CD4-positive, alpha-beta T cell treated with Interleukin-15 for 4 hours (primary cell): Measurements from ENCODE around the gene FOXP2.
"Not testable (repeated sequence)": the region's sequence is repeated elsewhere in the genome, so short reads cannot be mapped to it uniquely, and the experiment has no call there.

Experiments used
- DNase-seq: peaks from one replicate; pipeline ENCODE4 v3.0.0-alpha.2; 2020; ENCODE audit warnings: low spot score

FOXP2 gene

DNA sequence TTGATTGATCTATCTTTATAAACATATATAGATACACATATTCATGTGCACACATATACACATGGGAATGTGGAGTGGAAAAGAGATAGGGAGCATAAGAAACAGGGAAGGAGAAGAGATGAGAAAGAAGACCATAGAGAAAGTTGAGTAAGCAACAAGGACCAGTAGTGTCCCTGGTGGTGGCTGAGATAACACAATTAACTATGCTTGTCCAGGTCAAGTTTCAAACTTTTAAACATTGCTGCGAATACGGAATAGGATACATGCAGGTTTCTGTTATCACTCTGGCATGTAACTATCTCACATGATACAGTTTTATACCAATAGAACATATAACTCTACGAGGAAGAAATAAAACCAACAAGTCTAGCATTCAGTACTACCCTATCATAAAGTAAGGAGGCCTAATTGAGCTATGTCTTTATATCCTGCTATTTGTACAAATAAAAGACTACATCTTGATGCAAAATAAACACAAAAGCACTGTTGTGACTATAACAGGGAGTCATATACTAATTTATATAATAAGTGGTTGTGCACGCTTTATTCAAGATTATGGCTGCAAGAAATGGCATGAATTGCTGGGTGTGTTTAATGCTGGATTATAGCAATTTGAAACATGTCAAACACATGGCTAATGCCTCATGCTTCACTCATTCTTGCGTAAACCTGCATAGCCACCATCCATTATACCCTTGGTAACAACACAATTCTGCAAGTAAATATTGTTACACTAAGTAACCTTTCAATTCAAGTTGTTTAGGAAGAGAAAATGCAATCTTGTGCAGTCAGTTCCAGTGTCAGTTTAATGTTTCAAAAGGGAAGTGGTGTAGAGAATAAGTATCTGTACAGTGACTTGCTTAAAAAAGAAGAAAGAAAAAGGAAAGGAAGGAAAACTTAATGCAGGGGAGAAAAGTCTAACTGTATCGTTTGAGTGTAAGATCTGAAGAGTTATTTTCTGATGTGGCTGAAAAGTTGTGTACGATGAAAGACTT lies 8.2 kb downstream of the FOXP2 start:
- DNase-seq: no peak

DNA sequence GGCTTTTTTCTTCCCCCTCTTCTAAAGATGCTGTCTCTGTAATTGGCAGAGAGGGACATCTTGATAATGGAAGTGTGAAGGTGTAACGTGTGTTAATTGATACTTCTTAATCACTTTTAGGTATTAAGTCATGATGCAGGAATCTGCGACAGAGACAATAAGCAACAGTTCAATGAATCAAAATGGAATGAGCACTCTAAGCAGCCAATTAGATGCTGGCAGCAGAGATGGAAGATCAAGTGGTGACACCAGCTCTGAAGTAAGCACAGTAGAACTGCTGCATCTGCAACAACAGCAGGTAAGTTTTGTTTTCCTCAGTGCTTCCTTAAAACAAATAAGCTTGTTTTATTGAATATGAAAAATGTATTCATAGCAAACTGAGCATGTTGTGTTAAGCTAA lies 11.8 kb downstream of the FOXP2 start:
- no peak for DNase-seq

DNA sequence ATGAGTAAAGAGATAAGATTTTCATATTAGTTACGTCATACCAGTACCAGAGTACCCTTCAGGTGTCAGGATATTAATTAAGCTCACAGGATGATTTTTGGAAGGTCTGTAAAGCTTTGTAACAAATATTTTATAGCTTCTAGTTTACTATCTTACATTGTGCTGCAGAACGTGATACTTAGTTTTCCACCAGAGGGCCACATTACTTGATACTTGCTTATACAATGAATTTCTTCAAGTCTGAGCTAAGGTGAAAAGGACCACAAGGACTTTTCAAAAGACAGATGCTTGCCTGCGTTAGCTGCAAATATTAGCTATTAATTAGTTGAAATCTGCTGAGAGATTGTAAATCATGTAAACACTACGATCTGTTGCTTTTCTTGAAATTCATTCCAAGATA lies 12.2 kb downstream of the FOXP2 start:
- DNase-seq: no peak

DNA sequence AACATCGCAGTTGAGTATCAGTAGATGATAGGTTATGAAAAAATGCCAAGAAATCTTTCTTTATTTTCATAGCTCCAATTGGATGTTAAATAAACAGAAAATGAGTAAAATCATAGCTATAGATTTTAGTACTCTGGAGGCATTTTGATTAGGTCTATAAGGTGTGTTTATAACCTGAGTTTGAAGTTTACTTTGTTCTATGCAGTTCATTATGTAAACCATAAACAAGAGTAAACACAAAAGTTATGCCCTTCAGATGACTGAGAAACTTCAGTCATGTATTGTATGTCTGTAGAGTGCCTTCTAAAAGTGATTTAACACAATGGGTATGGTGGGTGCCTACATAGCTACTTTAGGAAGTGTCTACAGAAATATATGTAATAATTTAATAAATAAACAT lies 13.6 kb downstream of the FOXP2 start:
- no peak for DNase-seq

DNA sequence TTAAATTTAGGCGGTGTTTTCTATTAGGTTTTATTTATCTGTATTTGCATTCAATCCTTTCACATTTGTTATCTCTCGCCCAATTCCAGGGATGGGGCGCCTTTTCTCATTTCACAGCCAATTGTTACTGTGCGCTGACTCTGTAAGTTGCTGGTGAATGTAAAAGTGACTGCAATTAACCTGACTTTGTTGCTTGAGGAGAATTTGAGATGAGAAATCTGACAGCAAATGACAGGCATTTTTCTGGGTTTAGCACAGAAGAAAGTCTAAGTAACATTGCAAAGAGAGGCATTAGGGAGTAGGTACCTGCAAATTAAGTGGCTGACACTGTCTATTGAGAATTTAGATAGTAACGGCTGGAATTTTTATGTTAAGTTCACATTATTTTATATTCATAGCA lies 16.6 kb downstream of the FOXP2 start:
- DNase-seq: no peak

DNA sequence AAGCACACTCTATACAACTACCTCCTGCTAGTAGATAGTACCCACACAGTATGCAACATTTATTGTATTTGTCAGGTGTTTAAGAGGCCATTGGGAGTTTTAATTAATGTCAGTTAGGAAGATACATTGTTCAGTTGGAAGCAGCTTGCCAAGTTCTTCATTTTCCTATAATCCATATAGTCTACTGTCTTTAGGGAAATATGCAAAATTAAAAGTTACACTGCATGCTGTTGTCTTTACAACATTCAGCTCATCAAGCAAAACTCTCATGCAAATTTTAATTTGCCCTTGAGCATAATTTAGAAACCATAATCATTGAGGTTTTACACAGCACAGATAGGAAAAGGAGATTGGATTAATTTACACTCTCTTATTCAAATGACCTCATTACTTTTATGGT lies 17.4 kb downstream of the FOXP2 start:
- DNase-seq: no peak

DNA sequence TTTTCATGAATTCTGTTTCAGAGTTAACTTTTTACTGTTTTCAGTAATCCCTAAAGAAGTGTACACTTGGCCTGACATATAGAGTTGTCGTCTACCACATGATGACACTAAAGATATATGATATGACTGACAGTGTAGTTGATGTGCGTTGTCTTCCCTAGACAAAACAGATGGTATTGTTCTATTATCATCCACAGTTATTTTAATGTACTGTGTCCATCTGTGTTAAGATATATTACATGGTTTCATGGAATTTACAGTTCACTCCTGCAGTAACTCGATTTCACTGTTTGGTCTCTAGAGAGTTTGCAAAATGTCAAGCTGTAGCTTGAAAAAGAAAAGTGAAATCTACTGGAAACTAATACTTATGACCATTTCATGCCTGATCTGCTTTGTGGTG lies 18.1 kb downstream of the FOXP2 start:
- no peak for DNase-seq

DNA sequence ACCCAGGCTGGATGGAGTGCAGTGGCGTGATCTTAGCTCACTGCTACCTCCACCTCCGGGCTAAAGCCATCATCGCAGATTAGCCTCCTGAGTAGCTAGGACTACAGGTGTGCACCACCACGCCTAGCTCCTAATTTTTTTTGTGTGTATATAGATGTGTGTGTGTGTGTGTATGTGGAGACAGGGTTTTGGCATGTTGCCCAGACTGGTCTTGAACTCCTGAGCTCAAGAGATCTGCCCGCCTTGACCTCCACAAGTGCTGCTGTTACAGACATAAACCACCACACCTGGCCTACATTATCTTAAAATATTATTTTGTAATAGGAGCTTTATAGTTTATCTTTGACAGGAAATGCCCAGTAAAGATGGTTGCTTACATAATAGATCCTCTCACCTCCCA lies 25.0 kb downstream of the FOXP2 start:
- no peak for DNase-seq

DNA sequence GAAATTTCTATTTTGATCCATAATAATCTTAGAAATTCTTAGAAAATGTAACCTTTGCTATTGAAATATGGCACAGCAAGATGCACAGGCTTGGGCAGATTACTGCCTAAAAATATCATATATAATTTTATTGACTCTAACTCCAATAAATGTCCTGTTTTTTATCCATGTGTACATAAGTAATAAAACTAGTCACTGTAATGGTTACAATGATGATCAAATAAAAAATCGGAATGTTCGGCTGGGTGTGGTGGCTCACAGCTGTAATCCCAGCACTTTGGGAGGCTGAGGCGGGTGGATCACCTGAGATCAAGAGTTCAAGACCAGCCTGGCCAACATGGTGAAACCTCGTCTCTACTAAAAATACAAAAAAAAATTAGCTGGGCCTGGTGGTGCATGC lies 26.3 kb downstream of the FOXP2 start:
- DNase-seq: not testable (repeated sequence)

DNA sequence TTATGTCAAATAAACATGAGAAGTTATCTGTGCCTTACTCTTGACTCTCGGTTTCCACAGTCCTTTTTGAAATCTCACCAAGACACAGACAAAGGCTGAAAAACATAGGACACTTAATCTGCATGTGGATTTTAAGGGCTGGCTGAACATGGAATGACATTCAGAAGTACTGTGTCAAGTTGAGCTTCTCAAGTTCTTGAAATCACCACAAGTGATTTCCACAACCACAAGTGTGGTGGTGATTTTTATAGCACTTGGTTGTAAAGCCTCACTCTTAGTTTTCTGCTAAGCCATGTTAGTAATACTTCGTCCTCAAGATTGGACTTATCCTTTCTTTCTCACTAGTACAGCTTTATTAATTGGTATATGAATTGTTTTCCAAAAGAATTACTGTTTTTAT lies 29.6 kb downstream of the FOXP2 start:
- DNase-seq: no peak

DNA sequence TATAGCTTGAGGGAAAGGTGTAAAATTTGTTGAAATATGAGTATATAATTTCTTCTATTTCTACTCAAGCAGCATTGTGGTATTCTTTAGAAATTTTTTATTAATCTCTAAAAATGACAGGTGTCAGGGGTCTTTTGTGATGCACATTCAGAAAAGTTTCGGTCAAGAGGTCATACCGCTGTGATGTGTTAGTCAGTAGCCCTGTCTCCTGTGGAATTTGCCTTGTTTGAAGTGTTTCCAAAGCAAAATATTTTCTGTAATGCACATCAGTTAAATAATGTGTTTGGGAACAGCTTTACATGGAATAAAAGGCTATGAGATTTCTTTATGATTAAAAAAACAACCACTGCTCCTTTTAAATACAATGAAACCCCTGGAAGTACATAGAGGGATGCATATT lies 35.8 kb downstream of the FOXP2 start:
- DNase-seq: no peak

DNA sequence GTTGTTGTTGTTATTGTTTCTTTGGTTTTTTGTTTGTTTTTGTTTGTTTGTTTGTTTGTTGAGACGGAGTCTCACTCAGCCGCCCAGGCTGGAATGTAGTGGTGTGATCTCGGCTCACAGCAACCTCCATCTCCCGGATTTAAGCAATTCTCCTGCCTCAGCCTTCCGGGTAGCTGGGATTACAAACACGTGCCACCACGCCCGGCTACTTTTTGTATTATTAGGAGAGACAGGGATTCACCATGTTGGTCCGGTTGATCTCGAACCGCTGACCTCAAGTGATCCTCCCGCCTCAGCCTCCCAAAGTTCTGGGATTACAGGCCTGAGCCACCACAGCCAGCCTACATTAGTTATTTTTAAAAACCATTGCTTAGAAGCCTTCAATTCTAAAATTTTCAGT lies 45.0 kb downstream of the FOXP2 start:
- DNase-seq: no peak

DNA sequence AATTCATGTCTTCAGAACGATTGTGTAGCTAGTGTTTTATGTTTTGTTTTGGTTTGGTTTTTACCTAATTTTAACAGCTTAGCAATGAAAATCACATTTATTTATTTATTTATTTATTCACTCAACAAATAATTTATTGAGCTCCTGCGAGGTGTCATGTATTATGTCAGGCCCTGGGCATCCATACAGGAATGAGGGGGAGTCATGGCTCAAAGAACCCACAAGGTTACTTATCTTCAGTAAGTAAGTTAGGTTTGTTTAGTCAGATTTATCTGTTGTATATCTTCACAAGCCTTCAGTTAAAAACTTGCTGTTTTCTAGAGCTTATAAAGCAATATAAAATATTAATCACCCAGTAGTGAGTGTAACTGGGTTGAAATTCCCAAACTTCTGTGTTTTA lies 45.4 kb downstream of the FOXP2 start:
- DNase-seq: no peak

DNA sequence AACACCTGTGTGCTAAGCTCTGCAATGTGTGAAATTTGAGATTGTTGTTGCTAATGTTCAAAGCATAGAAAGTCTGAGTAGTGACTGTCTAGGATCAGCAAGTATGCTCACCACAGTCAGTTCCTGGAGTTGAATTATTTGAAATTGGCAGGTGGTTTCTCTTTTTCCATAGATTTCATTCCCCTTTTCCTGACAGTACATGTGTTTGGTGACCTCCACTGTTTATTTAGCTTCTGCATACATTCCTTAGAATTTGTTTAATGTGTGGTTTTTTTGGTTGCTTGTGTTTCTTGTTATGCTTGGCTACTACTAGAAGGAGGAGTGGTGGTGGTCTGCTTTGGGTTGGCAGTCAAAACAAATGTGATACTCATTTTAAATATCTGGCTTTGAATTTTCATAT lies 52.3 kb downstream of the FOXP2 start:
- no peak for DNase-seq

DNA sequence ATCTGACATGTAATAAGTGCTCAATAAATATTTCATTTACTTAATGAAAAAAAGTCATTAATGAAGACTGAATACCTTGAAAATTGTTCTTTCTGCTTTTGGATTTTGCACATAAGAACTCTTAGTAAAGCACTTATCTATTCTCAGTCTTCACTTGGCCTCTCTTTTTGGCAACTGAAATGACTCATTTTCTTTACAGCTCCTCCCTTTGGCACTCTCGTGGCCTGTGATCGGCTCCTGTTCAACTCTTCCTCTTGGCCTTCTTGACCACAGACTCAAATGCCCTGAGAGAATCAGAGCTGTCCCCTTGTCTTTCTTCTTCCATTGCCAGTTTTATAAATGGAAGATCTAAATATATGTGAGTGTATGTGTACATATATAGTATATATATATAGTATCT lies 54.2 kb downstream of the FOXP2 start:
- no peak for DNase-seq

DNA sequence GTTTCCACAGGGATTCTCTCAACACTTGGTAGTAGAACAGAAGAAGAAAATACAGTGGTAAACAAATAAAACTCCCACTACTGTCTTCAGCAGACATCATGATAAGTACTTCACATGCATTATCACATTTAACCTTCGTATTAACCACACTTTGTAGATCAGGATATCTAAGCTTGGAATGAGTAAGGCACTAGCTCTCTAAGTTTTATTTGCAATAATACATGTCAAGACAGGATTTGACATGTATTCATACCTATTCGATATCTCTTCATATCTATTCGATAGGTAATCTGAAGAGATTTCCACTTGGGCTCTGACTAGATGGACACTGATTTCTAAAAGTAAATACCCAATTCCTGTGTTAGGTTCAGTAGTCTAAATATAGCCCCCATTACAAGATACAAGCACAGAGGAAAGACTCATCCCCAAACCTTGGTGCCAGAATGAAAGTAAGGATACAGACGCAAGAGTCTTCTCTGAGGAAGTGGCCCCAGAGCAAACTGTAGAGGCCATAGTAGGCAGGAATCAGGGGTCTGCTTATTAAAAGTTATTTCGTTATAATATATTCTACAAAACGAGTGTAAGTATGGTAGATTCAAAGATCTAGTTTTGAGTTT lies 58.4 kb downstream of the FOXP2 start:
- DNase-seq: no peak

DNA sequence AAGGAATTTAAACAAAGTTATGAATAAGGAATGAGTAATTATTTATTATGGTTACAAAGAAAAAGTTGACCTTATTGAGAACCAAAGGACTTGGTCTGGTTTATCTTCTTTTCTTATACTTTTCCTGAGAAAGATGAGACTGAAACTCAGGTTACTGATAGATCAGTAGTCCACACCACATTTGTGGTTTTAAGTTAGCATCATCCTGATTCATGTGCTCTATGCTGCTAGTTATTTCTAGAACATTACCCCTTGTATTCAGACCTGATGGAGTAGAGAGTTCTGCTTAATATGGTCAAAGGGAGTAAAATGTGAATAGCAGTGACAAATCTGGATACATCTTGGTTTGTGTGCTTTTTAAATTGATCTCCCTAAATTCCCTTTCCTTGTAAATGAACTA lies 63.8 kb downstream of the FOXP2 start:
- no peak for DNase-seq

DNA sequence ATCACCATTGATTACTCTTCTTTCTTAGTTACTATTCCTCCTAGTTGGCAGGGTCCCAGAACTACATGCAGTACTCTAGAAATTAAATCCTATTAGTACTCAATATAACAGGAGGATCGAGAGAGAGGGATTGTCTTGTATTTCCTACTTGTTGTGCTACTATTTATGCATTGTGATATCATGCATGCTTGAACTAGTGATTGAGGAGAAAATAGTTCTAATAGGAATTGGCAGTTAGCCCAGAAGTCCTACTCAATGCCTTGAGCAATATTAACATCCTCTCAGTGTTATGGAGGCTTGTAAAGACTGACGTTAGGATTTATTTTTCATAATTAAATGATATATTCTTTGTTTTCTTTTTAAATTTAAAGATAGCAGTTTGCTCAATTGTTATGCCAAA lies 67.4 kb downstream of the FOXP2 start:
- no peak for DNase-seq

DNA sequence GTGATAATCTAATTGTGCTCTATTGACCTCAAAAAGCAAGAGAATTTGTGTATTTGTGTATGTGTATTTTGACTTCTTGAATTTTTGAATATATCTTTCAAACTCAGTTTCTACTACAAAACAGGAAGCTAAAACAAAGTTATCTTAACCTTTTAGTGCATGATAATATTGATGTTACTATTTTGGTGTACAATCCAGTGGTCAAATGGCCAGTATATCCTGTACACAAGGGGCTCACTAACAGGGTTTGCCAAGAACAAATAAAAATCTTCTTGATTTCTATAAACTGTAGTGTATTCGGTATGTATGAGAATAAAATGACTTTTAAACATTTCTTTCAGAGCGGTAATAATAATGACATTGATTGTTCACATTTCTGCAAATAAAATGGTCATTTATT lies 69.6 kb downstream of the FOXP2 start:
- DNase-seq: no peak

DNA sequence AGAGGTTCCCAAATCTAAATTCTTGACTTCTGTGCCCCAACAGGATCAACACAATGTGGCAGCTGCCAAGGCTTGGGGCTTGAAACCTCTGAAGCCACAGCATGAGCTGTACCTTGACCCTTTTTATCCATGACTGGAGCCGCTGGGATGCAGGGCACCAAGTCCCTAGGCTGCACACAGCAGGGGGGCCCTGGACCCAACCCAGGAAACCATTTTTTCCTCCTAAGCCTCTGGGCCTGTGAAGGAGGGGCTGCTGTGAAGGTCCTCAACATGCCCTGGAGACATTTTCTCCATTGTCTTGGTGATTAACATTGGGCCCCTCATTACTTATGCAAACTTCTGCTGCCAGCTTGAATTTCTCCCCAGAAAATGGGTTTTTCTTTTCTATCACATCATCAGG lies 72.6 kb downstream of the FOXP2 start:
- no peak for DNase-seq

DNA sequence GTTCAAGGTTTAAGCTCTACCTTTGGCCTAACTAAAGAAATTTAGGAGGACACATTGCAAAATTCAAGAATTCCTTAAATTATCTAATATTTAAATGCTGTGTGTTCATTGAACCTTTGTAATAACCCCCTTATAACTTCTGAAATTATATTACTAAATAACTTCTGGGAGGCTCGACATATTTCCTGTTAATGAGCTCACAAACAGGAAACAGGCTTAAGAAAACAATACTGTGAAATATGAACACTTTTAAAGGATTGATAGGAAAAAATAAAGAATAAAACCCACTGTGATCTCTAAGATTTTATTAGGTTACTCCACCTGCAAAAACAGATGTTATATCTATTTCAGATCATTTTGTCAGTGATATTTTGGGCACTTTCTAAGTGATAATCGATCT lies 74.1 kb downstream of the FOXP2 start:
- DNase-seq: no peak

DNA sequence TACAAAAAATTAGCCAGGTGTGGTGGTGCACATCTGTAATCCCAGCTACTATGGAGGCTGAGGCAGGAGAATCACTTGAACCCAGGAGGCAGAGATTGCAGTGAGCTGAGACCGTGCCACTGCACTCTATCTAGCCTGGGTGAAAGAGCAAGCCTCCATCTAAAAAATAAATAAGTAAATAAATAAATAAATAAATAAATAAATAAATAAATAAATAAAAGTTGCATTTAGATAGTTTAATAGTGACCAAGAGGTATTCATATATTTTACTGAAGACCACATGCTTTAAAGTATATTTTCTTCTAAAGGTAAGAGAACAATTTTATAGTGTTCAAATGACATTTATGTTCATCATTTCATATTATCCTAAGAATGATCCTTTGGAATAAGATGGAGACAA lies 82.9 kb downstream of the FOXP2 start:
- not testable (repeated sequence) for DNase-seq

DNA sequence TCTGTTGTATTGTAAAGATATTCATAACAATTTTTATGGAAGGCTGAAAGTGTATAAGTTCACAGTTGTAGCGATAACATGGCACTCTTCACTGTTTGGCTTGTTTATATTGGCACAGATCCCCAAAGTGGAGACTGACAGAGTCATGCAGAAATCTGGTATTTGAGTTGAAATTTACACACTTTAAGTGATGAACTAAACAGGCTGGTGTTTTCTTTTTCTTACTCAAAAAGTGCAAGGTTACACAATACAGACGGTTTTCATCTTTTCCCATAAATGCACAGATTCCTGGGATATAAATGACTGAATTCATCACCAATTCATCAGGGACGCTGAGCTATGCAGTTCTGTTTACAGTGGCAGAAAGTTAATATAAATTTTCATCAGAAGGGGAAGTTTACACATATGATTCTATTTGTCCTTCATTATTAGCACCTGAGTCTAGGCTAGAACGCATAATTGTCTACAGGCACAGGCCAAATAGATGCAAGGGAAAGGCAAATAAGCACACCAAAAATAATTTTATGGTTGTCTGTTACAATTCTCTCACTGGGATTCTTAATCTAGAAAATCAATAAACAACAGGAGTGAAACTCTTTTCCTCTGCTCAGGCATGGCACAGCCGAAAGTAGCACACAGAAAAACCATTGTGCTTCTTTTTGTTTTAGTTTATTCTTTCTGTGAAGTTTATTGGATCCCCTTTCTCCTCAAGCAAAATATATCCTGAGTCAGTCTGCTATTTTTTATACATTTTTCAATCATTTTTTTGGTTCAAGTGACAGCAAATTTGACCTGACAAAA lies 88.0 kb downstream of the FOXP2 start:
- no peak for DNase-seq
